ENCODE data around the gene CACNA2D3.

DNA sequence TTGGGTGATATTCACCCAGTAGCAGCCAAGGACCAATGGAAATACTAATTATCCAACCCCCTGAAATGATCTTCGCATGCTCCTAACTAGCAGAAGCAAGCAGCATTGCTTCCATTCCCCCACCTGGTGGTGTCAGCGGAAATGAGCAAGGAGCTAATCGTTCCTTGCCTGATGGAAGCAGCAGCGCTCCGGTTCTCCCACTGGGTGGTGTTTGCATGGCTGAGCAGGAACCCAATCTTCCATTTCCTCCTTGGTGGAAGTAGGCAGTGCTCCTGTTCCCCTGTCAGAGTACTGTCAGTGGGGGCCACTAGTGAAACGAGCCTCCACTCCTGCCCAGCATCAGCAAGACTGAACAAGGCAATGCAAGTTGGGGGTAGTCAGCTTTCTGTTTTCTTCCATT is 311.5 kb downstream of the CACNA2D3 start:
- no peak for TF ChIP-seq CTBP1 (IDR thresholded peaks at IDR 0.05; ENCODE audit: borderline replicate concordance)
- TF ChIP-seq SP1 (IDR thresholded peaks at IDR 0.05): no peak
- no peak for TF ChIP-seq TARDBP (IDR thresholded peaks at IDR 0.05)
- TF ChIP-seq, protein P1, sequence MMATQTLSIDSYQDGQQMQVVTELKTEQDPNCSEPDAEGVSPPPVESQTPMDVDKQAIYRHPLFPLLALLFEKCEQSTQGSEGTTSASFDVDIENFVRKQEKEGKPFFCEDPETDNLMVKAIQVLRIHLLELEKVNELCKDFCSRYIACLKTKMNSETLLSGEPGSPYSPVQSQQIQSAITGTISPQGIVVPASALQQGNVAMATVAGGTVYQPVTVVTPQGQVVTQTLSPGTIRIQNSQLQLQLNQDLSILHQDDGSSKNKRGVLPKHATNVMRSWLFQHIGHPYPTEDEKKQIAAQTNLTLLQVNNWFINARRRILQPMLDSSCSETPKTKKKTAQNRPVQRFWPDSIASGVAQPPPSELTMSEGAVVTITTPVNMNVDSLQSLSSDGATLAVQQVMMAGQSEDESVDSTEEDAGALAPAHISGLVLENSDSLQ (IDR thresholded peaks at IDR 0.05): no peak
- TF ChIP-seq L3MBTL2 (conservative IDR thresholded peaks at IDR 0.05): no peak
- TF ChIP-seq ARNT (IDR thresholded peaks at IDR 0.05): no peak

All from HEK293T (cell line).